Neural cell (in vitro differentiated cells): ENCODE measurements around the gene CABCOCO1. TPM values are rescaled to one million over a fixed set of nuclear protein-coding genes. Genes with fewer than 3 reads are reported as not detected.

ENCODE experiments used
- H2AFZ ChIP-seq: fragments of 200-600, 300-800 bp; sonication (generic), shearing (Covaris generic); 2 replicates; pipeline ENCODE4 v1.6.0; 2014; ENCODE audit warnings: low read depth, mild to moderate bottlenecking, antibody characterized with exemption, low read length, moderate library complexity
- H3F3A ChIP-seq: fragments of 200-600 bp; shearing (Covaris generic); 2 replicates; pipeline ENCODE4 v1.6.1; 2016; ENCODE audit warnings: mild to moderate bottlenecking, moderate library complexity, mixed read lengths, antibody characterized with exemption, low read length; ENCODE audit not compliant: insufficient read depth, poor library complexity, severe bottlenecking
- H3K27ac ChIP-seq: fragments of 200-600, 300-800 bp; sonication (generic), shearing (Covaris generic); 2 replicates; pipeline ENCODE4 v1.5.1; 2014; ENCODE audit warnings: mild to moderate bottlenecking, low read length, moderate library complexity
- H3K27me3 ChIP-seq: fragments of 300-800, 200-600 bp; sonication (generic), shearing (Covaris generic); 2 replicates; pipeline ENCODE4 v1.6.0; 2014; ENCODE audit warnings: mild to moderate bottlenecking, low read depth, low read length, moderate library complexity; ENCODE audit not compliant: insufficient read depth
- H3K36me3 ChIP-seq: fragments of 300-800, 200-600 bp; sonication (generic), shearing (Covaris generic); 2 replicates; pipeline ENCODE4 v1.5.1; 2014; ENCODE audit warnings: mild to moderate bottlenecking, antibody characterized with exemption, low read length, moderate library complexity; ENCODE audit not compliant: insufficient read depth
- H3K4me2 ChIP-seq: fragments of 300-800, 200-600 bp; sonication (generic), shearing (Covaris generic); 2 replicates; pipeline ENCODE4 v1.6.0; 2014; ENCODE audit warnings: mild to moderate bottlenecking, low read length
- H3K4me3 ChIP-seq: fragments of 300-800, 200-600 bp; sonication (generic), shearing (Covaris generic); 2 replicates; pipeline ENCODE4 v1.5.1; 2014; ENCODE audit warnings: mild to moderate bottlenecking, low read length, moderate library complexity
- H3K79me2 ChIP-seq: fragments of 200-600 bp; shearing (Covaris generic); replicated peaks from 2 replicates; pipeline ENCODE4 v1.6.0; 2014; ENCODE audit warnings: mild to moderate bottlenecking, low read length, moderate library complexity; ENCODE audit not compliant: insufficient read depth
- H3K9ac ChIP-seq: fragments of 300-800, 200-600 bp; sonication (generic), shearing (Covaris generic); 2 replicates; pipeline ENCODE4 v1.6.1; 2016; ENCODE audit warnings: mild to moderate bottlenecking, low read length, mixed read lengths
- H3K9me2 ChIP-seq: fragments of 200-600 bp; shearing (Covaris generic); 2 replicates; pipeline ENCODE4 v1.6.1; 2016; ENCODE audit warnings: mild to moderate bottlenecking, low read length, mixed read lengths; ENCODE audit not compliant: insufficient read depth
- H3K9me3 ChIP-seq: fragments of 200-600, 300-800 bp; sonication (generic), shearing (Covaris generic); 2 replicates; pipeline ENCODE4 v1.6.1; 2016; ENCODE audit warnings: mild to moderate bottlenecking, mixed run types, low read length, moderate library complexity, mixed read lengths
- H4K20me1 ChIP-seq: fragments of 200-600 bp; shearing (Covaris generic); 2 replicates; pipeline ENCODE4 v1.6.1; 2016; ENCODE audit warnings: mild to moderate bottlenecking, mixed run types; ENCODE audit not compliant: insufficient read depth
- EP300 ChIP-seq: fragments of 450-650 bp; conservative IDR thresholded peaks from 2 replicates; pipeline ENCODE4 v1.6.1; 2014; ENCODE audit warnings: antibody characterized with exemption, mild to moderate bottlenecking, moderate library complexity; ENCODE audit not compliant: poor library complexity, severe bottlenecking
- EZH2 ChIP-seq: fragments of 200-600, 300-800 bp; shearing (Covaris generic), sonication (generic); IDR thresholded peaks from 2 replicates; pipeline ENCODE4 v1.6.1; 2014; ENCODE audit warnings: antibody characterized with exemption, low read length, borderline replicate concordance, mild to moderate bottlenecking; ENCODE audit not compliant: insufficient read depth, poor library complexity, severe bottlenecking
- MXI1 ChIP-seq: fragments of 450-650 bp; conservative IDR thresholded peaks from 2 replicates; pipeline ENCODE4 v1.6.1; 2014; ENCODE audit warnings: antibody characterized with exemption, mild to moderate bottlenecking; ENCODE audit not compliant: poor library complexity, severe bottlenecking
- POLR2AphosphoS5 ChIP-seq: IDR thresholded peaks from 2 replicates; pipeline ENCODE4 v1.6.1; 2012
- RAD21 ChIP-seq: fragments of 450-650 bp; conservative IDR thresholded peaks from 2 replicates; pipeline ENCODE4 v1.6.1; 2014; ENCODE audit warnings: antibody characterized with exemption, mild to moderate bottlenecking, moderate library complexity
- SMC3 ChIP-seq: fragments of 450-650 bp; conservative IDR thresholded peaks from 2 replicates; pipeline ENCODE4 v1.6.1; 2014; ENCODE audit warnings: antibody characterized with exemption, mild to moderate bottlenecking, moderate library complexity; ENCODE audit not compliant: poor library complexity
- TAF1 ChIP-seq: IDR thresholded peaks from 2 replicates; pipeline ENCODE4 v1.6.1; 2012; ENCODE audit warnings: low read depth
- polyA plus RNA-seq: library from polyadenylated mRNA; depleted of rRNA; stranded (reverse); fragments of >200 nt; gene quantifications from 2 replicates; pipeline ENCODE4 v1.2.3, GENCODE V29; 2014
- TF ChIP-seq, protein P1 (sequence below): IDR thresholded peaks from 2 replicates; pipeline ENCODE4 v1.6.1; 2012; ENCODE audit warnings: borderline replicate concordance
- TF ChIP-seq, protein P2 (sequence below): fragments of 450-650 bp; IDR thresholded peaks from 2 replicates; pipeline ENCODE4 v1.5.1; 2014; ENCODE audit warnings: antibody characterized with exemption, mild to moderate bottlenecking, moderate library complexity; ENCODE audit not compliant: poor library complexity, severe bottlenecking

CABCOCO1 gene
- polyA plus RNA-seq, 1 donor from 2014 or later, result 0.31 TPM

DNA sequence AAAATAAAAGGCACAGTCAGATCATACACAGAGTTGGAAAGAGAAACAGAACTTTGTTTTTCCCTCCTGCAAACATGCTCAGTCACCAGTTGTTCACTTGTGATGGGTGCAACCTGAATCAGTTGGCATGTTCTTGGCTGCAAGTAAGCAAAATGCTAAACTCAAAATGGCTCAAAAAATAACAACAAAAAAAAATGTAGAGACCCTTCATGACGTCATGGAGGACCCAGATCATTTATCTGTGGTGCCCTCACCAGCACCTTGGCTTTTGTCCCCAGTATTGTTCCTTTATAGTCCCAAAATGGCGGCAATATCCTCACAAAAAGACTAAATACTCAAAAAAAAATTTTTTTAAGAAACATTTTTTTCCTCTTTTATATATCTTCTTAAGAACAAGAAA is 112.4 kb downstream of the CABCOCO1 start:
- Histone ChIP-seq H3K9ac (no peak overlapping the region), H3K9me3 (no peaks in the 10 kb centered on the region), H2AFZ (no peak overlapping the region), H4K20me1 (no peaks in the 10 kb centered on the region), H3K4me3 (no peak overlapping the region), H3K27ac (no peak overlapping the region), H3K4me2 (no peak overlapping the region), H3K36me3 (no peaks in the 10 kb centered on the region), H3K9me2 (no peaks in the 10 kb centered on the region), H3K79me2 (no peaks in the 10 kb centered on the region), H3F3A (no peaks in the 10 kb centered on the region), H3K27me3 (no peaks in the 10 kb centered on the region)
- TF ChIP-seq, protein P1, sequence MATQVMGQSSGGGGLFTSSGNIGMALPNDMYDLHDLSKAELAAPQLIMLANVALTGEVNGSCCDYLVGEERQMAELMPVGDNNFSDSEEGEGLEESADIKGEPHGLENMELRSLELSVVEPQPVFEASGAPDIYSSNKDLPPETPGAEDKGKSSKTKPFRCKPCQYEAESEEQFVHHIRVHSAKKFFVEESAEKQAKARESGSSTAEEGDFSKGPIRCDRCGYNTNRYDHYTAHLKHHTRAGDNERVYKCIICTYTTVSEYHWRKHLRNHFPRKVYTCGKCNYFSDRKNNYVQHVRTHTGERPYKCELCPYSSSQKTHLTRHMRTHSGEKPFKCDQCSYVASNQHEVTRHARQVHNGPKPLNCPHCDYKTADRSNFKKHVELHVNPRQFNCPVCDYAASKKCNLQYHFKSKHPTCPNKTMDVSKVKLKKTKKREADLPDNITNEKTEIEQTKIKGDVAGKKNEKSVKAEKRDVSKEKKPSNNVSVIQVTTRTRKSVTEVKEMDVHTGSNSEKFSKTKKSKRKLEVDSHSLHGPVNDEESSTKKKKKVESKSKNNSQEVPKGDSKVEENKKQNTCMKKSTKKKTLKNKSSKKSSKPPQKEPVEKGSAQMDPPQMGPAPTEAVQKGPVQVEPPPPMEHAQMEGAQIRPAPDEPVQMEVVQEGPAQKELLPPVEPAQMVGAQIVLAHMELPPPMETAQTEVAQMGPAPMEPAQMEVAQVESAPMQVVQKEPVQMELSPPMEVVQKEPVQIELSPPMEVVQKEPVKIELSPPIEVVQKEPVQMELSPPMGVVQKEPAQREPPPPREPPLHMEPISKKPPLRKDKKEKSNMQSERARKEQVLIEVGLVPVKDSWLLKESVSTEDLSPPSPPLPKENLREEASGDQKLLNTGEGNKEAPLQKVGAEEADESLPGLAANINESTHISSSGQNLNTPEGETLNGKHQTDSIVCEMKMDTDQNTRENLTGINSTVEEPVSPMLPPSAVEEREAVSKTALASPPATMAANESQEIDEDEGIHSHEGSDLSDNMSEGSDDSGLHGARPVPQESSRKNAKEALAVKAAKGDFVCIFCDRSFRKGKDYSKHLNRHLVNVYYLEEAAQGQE, result no peak
- TF ChIP-seq POLR2AphosphoS5 (no peak), TAF1 (no peak), EZH2 (no peak), SMC3 (no peak), RAD21 (no peak), EP300 (no peak), MXI1 (no peak)
- TF ChIP-seq, protein P2, sequence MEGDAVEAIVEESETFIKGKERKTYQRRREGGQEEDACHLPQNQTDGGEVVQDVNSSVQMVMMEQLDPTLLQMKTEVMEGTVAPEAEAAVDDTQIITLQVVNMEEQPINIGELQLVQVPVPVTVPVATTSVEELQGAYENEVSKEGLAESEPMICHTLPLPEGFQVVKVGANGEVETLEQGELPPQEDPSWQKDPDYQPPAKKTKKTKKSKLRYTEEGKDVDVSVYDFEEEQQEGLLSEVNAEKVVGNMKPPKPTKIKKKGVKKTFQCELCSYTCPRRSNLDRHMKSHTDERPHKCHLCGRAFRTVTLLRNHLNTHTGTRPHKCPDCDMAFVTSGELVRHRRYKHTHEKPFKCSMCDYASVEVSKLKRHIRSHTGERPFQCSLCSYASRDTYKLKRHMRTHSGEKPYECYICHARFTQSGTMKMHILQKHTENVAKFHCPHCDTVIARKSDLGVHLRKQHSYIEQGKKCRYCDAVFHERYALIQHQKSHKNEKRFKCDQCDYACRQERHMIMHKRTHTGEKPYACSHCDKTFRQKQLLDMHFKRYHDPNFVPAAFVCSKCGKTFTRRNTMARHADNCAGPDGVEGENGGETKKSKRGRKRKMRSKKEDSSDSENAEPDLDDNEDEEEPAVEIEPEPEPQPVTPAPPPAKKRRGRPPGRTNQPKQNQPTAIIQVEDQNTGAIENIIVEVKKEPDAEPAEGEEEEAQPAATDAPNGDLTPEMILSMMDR, result no peak

DNA sequence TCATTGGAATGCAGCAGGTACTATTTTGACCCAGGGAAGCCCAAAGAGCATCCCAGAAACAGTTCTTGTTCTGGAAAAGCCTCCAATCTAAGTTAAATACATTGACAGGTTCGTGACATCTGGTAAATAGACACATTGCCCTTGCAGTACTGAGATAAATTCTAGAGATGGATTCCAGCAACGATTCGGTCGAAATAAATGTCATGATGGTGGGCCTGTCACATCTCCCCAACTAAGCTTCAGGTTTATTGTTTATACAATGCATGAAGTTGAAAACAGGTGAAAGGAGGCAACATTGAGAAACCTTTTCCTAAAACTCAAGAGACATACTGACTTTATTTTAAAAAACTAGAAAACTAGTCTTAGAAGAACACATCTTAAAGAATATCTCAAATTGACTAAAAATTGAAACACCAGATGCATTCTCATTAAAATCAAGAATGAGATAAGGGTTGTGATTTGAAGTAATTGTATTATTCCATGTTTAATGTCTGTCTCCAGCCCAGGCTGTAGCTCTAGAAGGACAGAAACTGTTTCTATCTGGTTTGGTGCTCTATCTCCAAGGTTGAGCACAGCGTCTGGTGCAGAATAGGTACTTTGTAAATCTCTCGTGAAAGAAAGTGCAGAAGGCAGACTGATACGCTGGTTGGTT is 114.0 kb downstream of the CABCOCO1 start:
- Histone ChIP-seq H3K79me2 (no peaks in the 10 kb centered on the region), H2AFZ (no peak overlapping the region), H3K9ac (no peak overlapping the region), H3K36me3 (no peaks in the 10 kb centered on the region), H3F3A (no peaks in the 10 kb centered on the region), H3K27me3 (no peaks in the 10 kb centered on the region), H3K9me3 (no peaks in the 10 kb centered on the region), H3K4me2 (no peak overlapping the region), H3K4me3 (no peak overlapping the region), H4K20me1 (no peaks in the 10 kb centered on the region), H3K27ac (no peak overlapping the region), H3K9me2 (no peaks in the 10 kb centered on the region)
- TF ChIP-seq, protein P2, result no peak
- TF ChIP-seq EP300 (no peak), RAD21 (no peak), MXI1 (no peak), SMC3 (no peak), POLR2AphosphoS5 (no peak), TAF1 (no peak), EZH2 (no peak)
- TF ChIP-seq, protein P1, result no peak
